B cell (primary cell): Measurements from ENCODE around the gene TMEM182. TPM values are rescaled to one million over a fixed set of nuclear protein-coding genes. Genes with fewer than 3 reads are reported as not detected.

ENCODE experiments used
- ATAC-seq: fragments of 200-7000 bp; cut with Tn5 transposase; one replicate; pipeline ENCODE4 v1.10.0; 2021; ENCODE audit warnings: low read depth, mild to moderate bottlenecking, moderate number of reproducible peaks, moderate library complexity
- CTCF ChIA-PET: fragments of 350-600 bp; sonication (Branson Sonifier 250); formaldehyde crosslinking; loops from one replicate; lab custom pipeline; 2021; ENCODE audit warnings: antibody characterized with exemption, inconsistent platforms; lab: Charles Lee
- POLR2A ChIA-PET: fragments of 350-600 bp; sonication (Branson Sonifier 250); formaldehyde crosslinking; loops from one replicate; lab custom pipeline; 2021; ENCODE audit warnings: antibody characterized with exemption; lab: Charles Lee
- DNase-seq: peaks from one replicate; pipeline ENCODE4 v3.0.0; 2013
- H2AFZ ChIP-seq: 2 replicates; pipeline ENCODE4 v1.6.1; 2012; ENCODE audit warnings: mild to moderate bottlenecking, low read depth, low read length; ENCODE audit not compliant: insufficient read depth, poor library complexity, severe bottlenecking
- H3K27ac ChIP-seq, 2 donors: 1 replicate in 1 of 2; 2 replicates in 1 of 2; pipeline ENCODE4 v1.5.1; 2012 to 2013; ENCODE audit warnings: low read length in 2 of 2, mild to moderate bottlenecking in 2 of 2, moderate library complexity in 1 of 2
- H3K27me3 ChIP-seq, 4 experiments: fragments of 200-600 bp in 1 of 4; sonication (generic) in 1 of 4; replicated peaks in 1 of 4; 1 replicate in 2 of 4; 2 replicates in 2 of 4; pipeline versions ENCODE4 v1.6.1 to v1.7.0; 2013 to 2016; ENCODE audit warnings: low read length in 3 of 4, mild to moderate bottlenecking in 2 of 4, mixed read lengths in 1 of 4, moderate library complexity in 1 of 4; ENCODE audit not compliant: insufficient read depth in 4 of 4, control insufficient read depth in 3 of 4; ENCODE audit errors: control extremely low read depth in 1 of 4
- H3K36me3 ChIP-seq, 2 experiments: replicated peaks in 1 of 2; 1 replicate in 1 of 2; 2 replicates in 1 of 2; pipeline versions ENCODE4 v1.6.1 to v1.7.1; 2013; ENCODE audit warnings: low read length in 1 of 2; ENCODE audit not compliant: insufficient read depth in 2 of 2, control insufficient read depth in 1 of 2; ENCODE audit errors: control extremely low read depth in 1 of 2, extremely low read depth in 1 of 2
- H3K4me1 ChIP-seq, 2 donors: fragments of 200-600 bp in 1 of 2; sonication (generic) in 1 of 2; 1 replicate in 1 of 2; 2 replicates in 1 of 2; pipeline versions ENCODE4 v1.5.1 to v1.6.1; 2013 to 2017; ENCODE audit warnings: low read length in 2 of 2; ENCODE audit not compliant: control insufficient read depth in 2 of 2, insufficient read depth in 2 of 2
- H3K4me2 ChIP-seq: replicated peaks from 2 replicates; pipeline ENCODE3; 2012; ENCODE audit warnings: mild to moderate bottlenecking, low read depth, low read length; ENCODE audit not compliant: poor library complexity, severe bottlenecking
- H3K4me3 ChIP-seq, 5 experiments: fragments of 200-600 bp in 1 of 5; sonication (generic) in 1 of 5; 1 replicate in 3 of 5; 2 replicates in 2 of 5; pipeline versions ENCODE4 v1.5.1 to v1.7.0; 2011 to 2016; ENCODE audit warnings: low read length in 4 of 5, mild to moderate bottlenecking in 4 of 5, low read depth in 2 of 5, control low read depth in 1 of 5, moderate library complexity in 1 of 5; ENCODE audit not compliant: insufficient read depth in 1 of 5; ENCODE audit errors: control extremely low read depth in 1 of 5, extremely low read depth in 1 of 5
- H3K79me2 ChIP-seq: fragments of 200-600 bp; sonication (generic); one replicate; pipeline ENCODE4 v1.6.0; 2016; ENCODE audit warnings: low read length; ENCODE audit not compliant: control insufficient read depth, insufficient read depth
- H3K9ac ChIP-seq: fragments of 200-600 bp; sonication (generic); 2 replicates; pipeline ENCODE4 v1.6.1; 2017; ENCODE audit warnings: mild to moderate bottlenecking, low read length, moderate library complexity
- H3K9me3 ChIP-seq, 3 donors: one replicate each; pipeline versions ENCODE4 v1.6.1 to v1.7.1; 2013; ENCODE audit warnings: low read length in 2 of 3; ENCODE audit not compliant: control insufficient read depth in 2 of 3, insufficient read depth in 1 of 3; ENCODE audit errors: control extremely low read depth in 1 of 3
- H4K20me1 ChIP-seq: 2 replicates; pipeline ENCODE4 v1.6.0; 2012; ENCODE audit warnings: mild to moderate bottlenecking, low read length; ENCODE audit not compliant: insufficient read depth, control insufficient read depth, poor library complexity, severe bottlenecking
- H3K27ac Mint-ChIP-seq: one replicate; pipeline ENCODE4 v1.8.0; 2021; ENCODE audit warnings: mixed read lengths
- H3K27me3 Mint-ChIP-seq: one replicate; pipeline ENCODE4 v1.8.0; 2021; ENCODE audit warnings: mixed read lengths
- H3K4me1 Mint-ChIP-seq: one replicate; pipeline ENCODE4 v1.8.0; 2021; ENCODE audit warnings: mixed read lengths
- H3K4me3 Mint-ChIP-seq: one replicate; pipeline ENCODE4 v1.8.0; 2021; ENCODE audit warnings: mixed read lengths
- H3K9me3 Mint-ChIP-seq: one replicate; pipeline ENCODE4 v1.8.0; 2022; ENCODE audit warnings: mixed read lengths; ENCODE audit not compliant: insufficient read depth
- EZH2 ChIP-seq: IDR thresholded peaks from 2 replicates; pipeline ENCODE4 v1.6.1; 2012; ENCODE audit warnings: borderline replicate concordance, low read depth, mild to moderate bottlenecking, moderate library complexity, low read length; ENCODE audit not compliant: insufficient read depth, poor library complexity, severe bottlenecking
- WGBS: methylation state at CpG from one replicate; pipeline ENCODE4 v1.1.5; 2013; ENCODE audit warnings: missing lambda C conversion rate; ENCODE audit not compliant: insufficient coverage; 5-methylcytosine and 5-hydroxymethylcytosine counted together
- intact Hi-C: fragments of 100-400 bp; cut with micrococcal nuclease; formaldehyde crosslinking; loops from one replicate; pipeline ENCODE4 v1.10.0; 2022
- polyA plus RNA-seq: library from polyadenylated mRNA; depleted of rRNA; stranded (reverse); fragments of >200 nt; gene quantifications from 2 replicates; pipeline ENCODE4 v1.2.3, GENCODE V29; 2012
- total RNA-seq, 2 donors: library from RNA; stranded (reverse); fragments of 120-200 nt in 1 of 2; gene quantifications; 1 replicate in 1 of 2; 2 replicates in 1 of 2; pipeline versions ENCODE4 v1.2.3 to v1.2.4, GENCODE V29; 2013 to 2022
- TF ChIP-seq, protein P1 (sequence below): fragments of 200-600 bp; IDR thresholded peaks from one replicate; pipeline ENCODE4 v1.8.0; 2022; ENCODE audit warnings: antibody characterized with exemption, mild to moderate bottlenecking

The TMEM182 gene
- total and polyA plus RNA-seq, 2 donors (not counting 1 experiment from before 2014, with no cell fraction given) = 3.8 to 6.5 TPM

DNA sequence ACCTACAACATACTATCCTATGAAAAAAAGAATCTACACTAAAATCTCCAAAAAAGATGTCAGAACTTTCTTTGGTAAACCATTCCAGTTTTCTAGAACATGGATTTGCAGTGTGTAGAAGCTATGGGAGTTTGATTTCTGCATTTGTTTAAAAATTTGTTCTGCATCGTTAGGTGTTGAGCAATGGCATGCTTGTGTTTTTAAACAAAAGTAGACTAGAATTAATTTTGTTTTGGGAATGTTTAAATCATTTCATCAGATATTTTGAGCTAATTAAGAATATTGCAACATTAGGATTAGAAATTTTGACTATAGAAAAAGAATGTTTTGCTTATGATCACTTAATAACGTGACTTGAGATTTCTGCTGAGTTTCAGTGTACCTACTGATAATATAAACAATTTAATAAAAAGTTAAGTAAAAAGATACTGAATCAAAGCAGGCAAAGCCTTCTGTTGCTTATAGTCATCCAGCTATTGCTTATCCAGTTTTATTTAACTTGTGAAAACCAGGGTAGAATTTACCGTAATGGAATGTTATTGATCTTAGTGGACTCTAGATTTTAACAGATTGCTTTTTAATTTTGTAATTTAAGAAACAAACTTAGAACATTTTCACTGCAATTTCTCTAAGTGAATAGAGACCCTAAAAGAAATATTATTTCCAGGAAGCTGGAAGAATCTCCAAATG is 7.2 kb upstream of the TMEM182 start:
- TF ChIP-seq EZH2 = no peak
- TF ChIP-seq, protein P1, sequence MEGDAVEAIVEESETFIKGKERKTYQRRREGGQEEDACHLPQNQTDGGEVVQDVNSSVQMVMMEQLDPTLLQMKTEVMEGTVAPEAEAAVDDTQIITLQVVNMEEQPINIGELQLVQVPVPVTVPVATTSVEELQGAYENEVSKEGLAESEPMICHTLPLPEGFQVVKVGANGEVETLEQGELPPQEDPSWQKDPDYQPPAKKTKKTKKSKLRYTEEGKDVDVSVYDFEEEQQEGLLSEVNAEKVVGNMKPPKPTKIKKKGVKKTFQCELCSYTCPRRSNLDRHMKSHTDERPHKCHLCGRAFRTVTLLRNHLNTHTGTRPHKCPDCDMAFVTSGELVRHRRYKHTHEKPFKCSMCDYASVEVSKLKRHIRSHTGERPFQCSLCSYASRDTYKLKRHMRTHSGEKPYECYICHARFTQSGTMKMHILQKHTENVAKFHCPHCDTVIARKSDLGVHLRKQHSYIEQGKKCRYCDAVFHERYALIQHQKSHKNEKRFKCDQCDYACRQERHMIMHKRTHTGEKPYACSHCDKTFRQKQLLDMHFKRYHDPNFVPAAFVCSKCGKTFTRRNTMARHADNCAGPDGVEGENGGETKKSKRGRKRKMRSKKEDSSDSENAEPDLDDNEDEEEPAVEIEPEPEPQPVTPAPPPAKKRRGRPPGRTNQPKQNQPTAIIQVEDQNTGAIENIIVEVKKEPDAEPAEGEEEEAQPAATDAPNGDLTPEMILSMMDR = no peak
- Mint-ChIP-seq H3K27ac (no peak overlapping the region), H3K27me3 (no peaks in the 10 kb centered on the region), H3K4me1 (peaks cover 10% of the 10 kb centered on the region), H3K4me3 (no peak overlapping the region), H3K9me3 (no peaks in the 10 kb centered on the region)
- ChIA-PET CTCF (interaction anchor here (1.0 to 6.4 kb wide), 8 partner anchors 10 to 60 kb away, joined by 3 to 71 read pairs (median 5); partner anchors contain the start of gene TMEM182), POLR2A (no interaction called here)
- Histone ChIP-seq H4K20me1 (no peaks in the 10 kb centered on the region), H3K79me2 (peaks cover 8% of the 10 kb centered on the region), H2AFZ (no peak overlapping the region), H3K4me2 (no peak overlapping the region), H3K9ac (no peak overlapping the region), H3K9me3 (no peaks in the 10 kb centered on the region), H3K4me3 (no peak overlapping the region), H3K27me3 (no peaks in the 10 kb centered on the region), H3K27ac (no peak overlapping the region), H3K4me1 (peaks cover 0 to 10% of the 10 kb centered on the region in 2 donors), H3K36me3 (peaks cover 0 to 1% of the 10 kb centered on the region in 2 experiments)
- intact Hi-C loops = no loop called here
- no peak for DNase-seq
- no peak for ATAC-seq
- no CpG with 5 or more reads among the region's 3 CpGs for WGBS

DNA sequence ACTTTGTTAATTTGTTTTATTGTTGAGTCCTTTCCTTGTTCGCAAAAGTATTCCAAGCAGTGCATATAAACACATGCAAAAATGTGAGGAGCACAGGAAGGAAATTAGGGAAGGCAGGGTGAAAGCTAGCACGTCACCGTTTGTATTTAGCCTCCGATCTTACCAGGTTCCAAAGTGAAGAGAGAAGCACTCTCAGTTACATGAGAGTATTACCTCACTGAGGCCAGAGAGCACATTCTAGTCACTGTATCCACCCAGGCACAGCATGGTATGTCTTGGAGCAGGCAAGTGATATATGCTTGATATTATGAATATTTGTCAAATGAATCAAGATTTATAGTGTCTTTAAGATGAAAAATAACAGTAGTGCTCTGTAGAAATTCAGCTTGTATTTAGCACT is 6.5 kb upstream of the TMEM182 start:
- no peak for DNase-seq
- Histone ChIP-seq H3K79me2 (peaks cover 8% of the 10 kb centered on the region), H3K9ac (no peak overlapping the region), H3K9me3 (no peaks in the 10 kb centered on the region), H2AFZ (no peak overlapping the region), H3K4me2 (no peak overlapping the region), H3K27ac (no peak overlapping the region), H3K36me3 (peaks cover 0 to 1% of the 10 kb centered on the region in 2 experiments), H3K4me1 (peaks cover 0 to 6% of the 10 kb centered on the region in 2 donors), H4K20me1 (no peaks in the 10 kb centered on the region), H3K27me3 (no peaks in the 10 kb centered on the region), H3K4me3 (no peak overlapping the region)
- intact Hi-C loops = no loop called here
- no peaks in the 10 kb centered on the region for H3K27me3 Mint-ChIP-seq
- ATAC-seq = no peak
- no peak overlapping the region for H3K4me3 Mint-ChIP-seq
- ChIA-PET POLR2A (no interaction called here), CTCF (interaction anchor here (1.0 to 6.4 kb wide), 2 partner anchors 10 to 22 kb away, joined by 3 to 71 read pairs; partner anchors contain the start of gene TMEM182)
- H3K4me1 Mint-ChIP-seq = peaks cover 7% of the 10 kb centered on the region
- no CpG with 5 or more reads among the region's 4 CpGs for WGBS
- H3K27ac Mint-ChIP-seq = no peak overlapping the region
- H3K9me3 Mint-ChIP-seq = no peaks in the 10 kb centered on the region
- no peak for TF ChIP-seq EZH2
- TF ChIP-seq, protein P1 = no peak
